SK-N-MC (cell line): ENCODE data around the gene MYOM3.

Source experiments
- DNase-seq: peaks from one replicate; pipeline ENCODE4 v3.0.0-alpha.2; 2011; ENCODE audit warnings: low read depth, low spot score
- H3K27ac ChIP-seq: fragments of 200-600 bp; sonication (generic); 2 replicates; pipeline ENCODE4 v1.5.1; 2016; ENCODE audit warnings: mixed run types
- H3K36me3 ChIP-seq: fragments of 200-600 bp; sonication (generic); 2 replicates; pipeline ENCODE4 v1.6.1; 2017; ENCODE audit warnings: antibody characterized with exemption, low read length, mixed read lengths; ENCODE audit not compliant: insufficient read depth
- H3K4me3 ChIP-seq: fragments of 200-600 bp; sonication (generic); 2 replicates; pipeline ENCODE4 v1.5.1; 2016
- H3K9ac ChIP-seq: fragments of 200-600 bp; sonication (generic); 2 replicates; pipeline ENCODE4 v1.8.0; 2017; ENCODE audit warnings: mixed run types, mixed read lengths; ENCODE audit not compliant: insufficient read length
- H3K9me3 ChIP-seq: fragments of 200-600 bp; sonication (generic); 2 replicates; pipeline ENCODE4 v1.6.1; 2017; ENCODE audit warnings: low read depth, mild to moderate bottlenecking, antibody characterized with exemption, low read length, moderate library complexity, mixed read lengths
- EZH2 ChIP-seq: fragments of 200-600 bp; sonication (generic); IDR thresholded peaks from one replicate; pipeline ENCODE4 v1.6.1; 2017; ENCODE audit warnings: antibody characterized with exemption
- FOXP2 ChIP-seq: optimal IDR thresholded peaks from 2 replicates; pipeline ENCODE3; 2011; ENCODE audit warnings: mild to moderate bottlenecking, moderate library complexity; ENCODE audit not compliant: insufficient read depth; ENCODE audit errors: extremely low read length, control extremely low read depth
- POLR2AphosphoS5 ChIP-seq: IDR thresholded peaks from 2 replicates; pipeline ENCODE4 v1.6.1; 2012; ENCODE audit warnings: mild to moderate bottlenecking, low read depth, low read length, borderline replicate concordance

Gene MYOM3

GRCh38 chr1:24070821-24071393, 41.0 kb downstream of the MYOM3 start:
- DNase-seq, result peak; percentile 48
- TF ChIP-seq EZH2 (no peak), FOXP2 (no peak), POLR2AphosphoS5 (no peak)
- no peak overlapping the region for H3K27ac ChIP-seq
- H3K4me3 ChIP-seq, result no peak overlapping the region
- H3K9me3 ChIP-seq, result no peaks in the 10 kb centered on the region
- no peak overlapping the region for H3K9ac ChIP-seq
- H3K36me3 ChIP-seq, result no peaks in the 10 kb centered on the region

- TF ChIP-seq FOXP2 (no peak), EZH2 (no peak), POLR2AphosphoS5 (no peak)
- no peaks in the 10 kb centered on the region for H3K9me3 ChIP-seq
- no peak for DNase-seq
- no peak overlapping the region for H3K27ac ChIP-seq
- no peak overlapping the region for H3K9ac ChIP-seq
- H3K36me3 ChIP-seq, result no peaks in the 10 kb centered on the region
- H3K4me3 ChIP-seq, result no peak overlapping the region
These were observed 42.1 kb downstream of the MYOM3 start for GRCh38 chr1:24069817-24070216.

- no peak overlapping the region for H3K27ac ChIP-seq
- no peaks in the 10 kb centered on the region for H3K9me3 ChIP-seq
- DNase-seq, result no peak
- no peak overlapping the region for H3K4me3 ChIP-seq
- TF ChIP-seq FOXP2, result no peak
- TF ChIP-seq POLR2AphosphoS5, result no peak
- TF ChIP-seq EZH2, result no peak
- H3K9ac ChIP-seq, result no peak overlapping the region
- H3K36me3 ChIP-seq, result no peaks in the 10 kb centered on the region
These were observed 44.0 kb downstream of the MYOM3 start for GRCh38 chr1:24067978-24068377.

- TF ChIP-seq EZH2 (no peak), FOXP2 (no peak), POLR2AphosphoS5 (no peak)
- Histone ChIP-seq H3K36me3 (no peaks in the 10 kb centered on the region), H3K9me3 (no peaks in the 10 kb centered on the region), H3K27ac (no peak overlapping the region), H3K4me3 (no peak overlapping the region), H3K9ac (no peak overlapping the region)
- no peak for DNase-seq
These were observed 46.6 kb downstream of the MYOM3 start for GRCh38 chr1:24065304-24065703.

GRCh38 chr1:24062221-24062620, 49.7 kb downstream of the MYOM3 start:
- H3K4me3 ChIP-seq, result no peak overlapping the region
- H3K9me3 ChIP-seq, result no peaks in the 10 kb centered on the region
- no peak overlapping the region for H3K9ac ChIP-seq
- no peaks in the 10 kb centered on the region for H3K36me3 ChIP-seq
- DNase-seq, result no peak
- no peak for TF ChIP-seq FOXP2
- TF ChIP-seq EZH2, result no peak
- TF ChIP-seq POLR2AphosphoS5, result no peak
- no peak overlapping the region for H3K27ac ChIP-seq

- DNase-seq, result no peak
- H3K9ac ChIP-seq, result no peak overlapping the region
These were observed 51.5 kb downstream of the MYOM3 start for GRCh38 chr1:24060482-24060881.

GRCh38 chr1:24058671-24059455, 53.1 kb downstream of the MYOM3 start:
- DNase-seq, result no peak
- H3K9me3 ChIP-seq, result no peaks in the 10 kb centered on the region
- H3K36me3 ChIP-seq, result no peaks in the 10 kb centered on the region
- H3K4me3 ChIP-seq, result no peak overlapping the region
- no peak overlapping the region for H3K9ac ChIP-seq
- TF ChIP-seq POLR2AphosphoS5 (no peak), FOXP2 (no peak), EZH2 (no peak)
- no peak overlapping the region for H3K27ac ChIP-seq

More at GRCh38 chr1:24060482-24060881, 51.5 kb downstream of the MYOM3 start:
- Histone ChIP-seq H3K4me3 (no peak overlapping the region), H3K36me3 (no peaks in the 10 kb centered on the region), H3K9me3 (no peaks in the 10 kb centered on the region), H3K27ac (no peak overlapping the region)
- TF ChIP-seq FOXP2 (no peak), EZH2 (no peak), POLR2AphosphoS5 (no peak)

- no peaks in the 10 kb centered on the region for H3K36me3 ChIP-seq
- H3K27ac ChIP-seq, result no peak overlapping the region
- H3K9ac ChIP-seq, result no peak overlapping the region
- DNase-seq, result no peak
- H3K9me3 ChIP-seq, result no peaks in the 10 kb centered on the region
- no peak for TF ChIP-seq EZH2
- no peak for TF ChIP-seq POLR2AphosphoS5
- no peak for TF ChIP-seq FOXP2
- no peak overlapping the region for H3K4me3 ChIP-seq
These were observed 54.8 kb downstream of the MYOM3 start for GRCh38 chr1:24057171-24057570.
